HepG2 (cell line): ENCODE data around the gene PODXL2. TPM values are rescaled to one million over a fixed set of nuclear protein-coding genes. Genes with fewer than 3 reads are reported as not detected.

Experiments
- ATAC-seq: fragments of 200-7000 bp; cut with Tn5 transposase; 3 replicates; pipeline ENCODE4 v1.9.1; 2020; ENCODE audit warnings: mild to moderate bottlenecking, moderate library complexity
- BruUV-seq: library from RNA; stranded (reverse); fragments of 400-500 nt; replicated peaks from 2 replicates; lab custom pipeline; 2021; lab: Mats Ljungman, UMichigan
- CTCF ChIA-PET: fragments of 300-600 bp; formaldehyde crosslinking; extraction: SDS; loops from one replicate; lab custom pipeline; 2021; ENCODE audit warnings: low total read pairs, inconsistent platforms, low intra/inter-chr PET ratio; lab: Yijun Ruan, JAX
- POLR2A ChIA-PET: fragments of 350-600 bp; sonication (Branson Sonifier 250); formaldehyde crosslinking; loops from one replicate; lab custom pipeline; 2020; ENCODE audit warnings: antibody characterized with exemption, inconsistent platforms; lab: Yijun Ruan, JAX
- DNase-seq: peaks from one replicate; pipeline ENCODE4 v3.0.0-alpha.2; 2015; ENCODE audit warnings: low spot score
- FAIRE-seq: peaks from 3 replicates; lab custom pipeline; 2011; peaks lifted over from hg19 to GRCh38; lab: Jason Lieb, UNC
- H2AFZ ChIP-seq: one replicate; pipeline ENCODE4 v1.6.1; 2011; ENCODE audit warnings: low read length, inconsistent platforms
- H3K27ac ChIP-seq: fragments of 300-600 bp; 3 replicates; pipeline ENCODE4 v1.8.0; 2011; ENCODE audit warnings: mixed run types, mild to moderate bottlenecking, mixed read lengths, low read length, inconsistent platforms; ENCODE audit not compliant: insufficient read depth; ENCODE audit errors: extremely low read length
- H3K27me3 ChIP-seq, 2 experiments: fragments of 200-600 bp in 1 of 2; 2 replicates in 1 of 2; 3 replicates in 1 of 2; pipeline versions ENCODE4 v1.6.0 to v1.8.0; 2011; ENCODE audit warnings: low read length in 2 of 2, mild to moderate bottlenecking in 2 of 2, moderate library complexity in 2 of 2, inconsistent platforms in 1 of 2; ENCODE audit not compliant: insufficient read depth in 2 of 2, control insufficient read depth in 1 of 2
- H3K36me3 ChIP-seq, 2 experiments: fragments of 200-600 bp in 1 of 2; replicated peaks in 1 of 2; 2 replicates in 1 of 2; 3 replicates in 1 of 2; pipeline versions ENCODE4 v1.5.1 to v1.8.0; 2011; ENCODE audit warnings: low read length in 2 of 2, inconsistent platforms in 1 of 2; ENCODE audit not compliant: insufficient read depth in 2 of 2, control insufficient read depth in 1 of 2
- H3K4me1 ChIP-seq: 2 replicates; pipeline ENCODE4 v1.5.1; 2012; ENCODE audit warnings: low read length, inconsistent platforms; ENCODE audit not compliant: insufficient read depth
- H3K4me2 ChIP-seq: 2 replicates; pipeline ENCODE4 v1.6.0; 2011; ENCODE audit warnings: low read depth, low read length, inconsistent platforms
- H3K4me3 ChIP-seq, 3 experiments: fragments of 200-600 bp in 1 of 3; sonication (generic), shearing (Covaris generic) in 1 of 3; replicated peaks in 1 of 3; 2 replicates each; pipeline ENCODE4 v1.5.1; 2011 to 2016; ENCODE audit warnings: low read length in 3 of 3, inconsistent platforms in 2 of 3, low read depth in 2 of 3, mild to moderate bottlenecking in 2 of 3, control low read depth in 1 of 3, mixed read lengths in 1 of 3; ENCODE audit not compliant: insufficient read depth in 1 of 3
- H3K79me2 ChIP-seq: one replicate; pipeline ENCODE4 v1.6.1; 2011; ENCODE audit warnings: low read length, inconsistent platforms; ENCODE audit not compliant: insufficient read depth
- H3K9ac ChIP-seq: 2 replicates; pipeline ENCODE4 v1.6.0; 2011; ENCODE audit warnings: mild to moderate bottlenecking, low read depth, low read length, inconsistent platforms; ENCODE audit not compliant: insufficient read depth
- H3K9me3 ChIP-seq: 2 replicates; pipeline ENCODE4 v1.5.1; 2012; ENCODE audit warnings: mild to moderate bottlenecking, low read length
- H4K20me1 ChIP-seq: 2 replicates; pipeline ENCODE4 v1.6.0; 2011; ENCODE audit warnings: inconsistent platforms, mild to moderate bottlenecking, low read length, moderate library complexity; ENCODE audit not compliant: insufficient read depth
- DR1 ChIP-seq: sonication (generic); formaldehyde crosslinking; IDR thresholded peaks from 2 replicates; pipeline ENCODE4 v1.8.0; 2021; ENCODE audit warnings: mild to moderate bottlenecking, missing genetic modification reagents, inconsistent platforms
- SNAPC4 ChIP-seq: sonication (generic); formaldehyde crosslinking; IDR thresholded peaks from 2 replicates; pipeline ENCODE4 v1.4.0; 2020; ENCODE audit warnings: mild to moderate bottlenecking, missing genetic modification reagents
- ZSCAN30 ChIP-seq: sonication (generic); formaldehyde crosslinking; IDR thresholded peaks from 2 replicates; pipeline ENCODE4 v1.5.0; 2020; ENCODE audit warnings: mild to moderate bottlenecking, missing genetic modification reagents
- ZSCAN31 ChIP-seq: sonication (generic); formaldehyde crosslinking; IDR thresholded peaks from 2 replicates; pipeline ENCODE4 v1.5.0; 2020; ENCODE audit warnings: low read depth, mild to moderate bottlenecking, missing genetic modification reagents
- WGBS: methylation state at CpG from one replicate; pipeline ENCODE4 v1.1.6; 2017; ENCODE audit warnings: low lambda C conversion rate; 5-methylcytosine and 5-hydroxymethylcytosine counted together
- in situ Hi-C: cut with HindIII; loops from 2 replicates; pipeline ENCODE4 v1.10.0; 2017; ENCODE audit warnings: low pct_unique_long_range_greater_than_20kb; ENCODE audit not compliant: extremely low pct_ligation_motif_present
- intact Hi-C: fragments of 100-400 bp; cut with micrococcal nuclease; formaldehyde crosslinking; loops from one replicate; pipeline ENCODE4 v1.10.0; 2022; ENCODE audit not compliant: unreplicated experiment
- polyA plus RNA-seq, 8 experiments: library from polyadenylated mRNA; depleted of rRNA in 3 of 8; stranded (reverse) in 7 of 8; unstranded in 1 of 8; fragments of >200 nt; fragmentation: Illumina TruSeq in 4 of 8; extraction: Trizol in 4 of 8; gene quantifications; 2 replicates each; pipeline versions ENCODE4 v1.2.1 to v1.2.3, GENCODE V29; 2011 to 2016; ENCODE audit warnings: low read depth in 4 of 8, missing spikeins in 1 of 8, mixed read lengths in 1 of 8; ENCODE audit not compliant: insufficient read depth in 1 of 8
- total RNA-seq, 5 experiments: library from RNA; depleted of rRNA; stranded (reverse); fragments of >200 nt; fragmentation: Illumina TruSeq; extraction: Trizol; gene quantifications; 2 replicates each; pipeline ENCODE4 v1.2.3, GENCODE V29; 2016; ENCODE audit warnings: low read depth in 1 of 5

PODXL2 gene
- total and polyA plus RNA-seq, 2 of the 13 experiments (the other 11 are each of a cell fraction or from before 2014, with no cell fraction given): 20.4 to 25.1 TPM

- H3K4me2 ChIP-seq: no peak overlapping the region
- no peak for FAIRE-seq
- H3K4me1 ChIP-seq: peaks cover 7% of the 10 kb centered on the region
- TF ChIP-seq ZSCAN30 (CRISPR knock-in tag): no peak
- TF ChIP-seq ZSCAN31: no peak
- TF ChIP-seq DR1 (CRISPR knock-in tag): no peak
- no peak for TF ChIP-seq SNAPC4 (CRISPR knock-in tag)
- no peaks in the 10 kb centered on the region for H3K79me2 ChIP-seq
- no peak for DNase-seq
- no peaks in the 10 kb centered on the region for H3K36me3 ChIP-seq
- BruUV-seq: no TSS peak
- no peaks in the 10 kb centered on the region for H3K9me3 ChIP-seq
- WGBS: 56% methylated on average over 6 of the region's 6 CpGs
- no peaks in the 10 kb centered on the region for H4K20me1 ChIP-seq
- ATAC-seq: no peak
- H3K9ac ChIP-seq: no peak overlapping the region
- ChIA-PET CTCF (no interaction called here), POLR2A (interaction anchor here (0.6 kb wide), 1 partner anchor 663 kb away, joined by 5 read pairs; no protein-coding TSS in a partner anchor)
- intact Hi-C loops (loop anchor here (1.0 to 10.0 kb wide), 3 partner anchors 97 to 279 kb away; partner anchors contain the start of genes MCM2 and TPRA1), in situ Hi-C loops (loop anchor here (5.0 kb wide), 1 partner anchor 140 kb away; no protein-coding TSS in a partner anchor)
- H3K27me3 ChIP-seq: peaks cover 0 to 6% of the 10 kb centered on the region in 2 experiments; a peak in 2 of 5 replicates
- H3K27ac ChIP-seq: no peak overlapping the region
- H3K4me3 ChIP-seq: no peak overlapping the region
- H2AFZ ChIP-seq: no peak overlapping the region
Observed at GRCh38 chr3:127691974-127692373, 63.0 kb downstream of the PODXL2 start.
